ENCODE measurements around the gene PDE6A. TPM values are rescaled to one million over a fixed set of nuclear protein-coding genes. Genes with fewer than 3 reads are reported as not detected.

PDE6A gene
- total RNA-seq, 1 experiment from 2014 or later = 0.50 TPM

GRCh38 chr5:149931992-149932436 lies 12.6 kb downstream of the PDE6A start:
- POLR2A ChIA-PET (ENCODE audit: unreplicated experiment) = interaction anchor here (0.7 kb wide), 1 partner anchor 14 kb away, joined by 6 read pairs; no protein-coding TSS in a partner anchor
- H3K27me3 ChIP-seq (ENCODE audit: insufficient read depth, low read depth) = no peaks in the 10 kb centered on the region
- H3K4me2 ChIP-seq = peak overlapping the region; percentile 88
- H4K20me1 ChIP-seq (ENCODE audit: insufficient read depth) = no peaks in the 10 kb centered on the region
- DNase-seq = no peak
- H3K4me1 ChIP-seq (replicated peaks; ENCODE audit: insufficient read depth) = peaks cover 20% of the 10 kb centered on the region
- H2AFZ ChIP-seq = peak overlapping the region; percentile 90
- H3K27ac ChIP-seq = no peak overlapping the region
- H3K79me2 ChIP-seq (ENCODE audit: low read depth) = no peaks in the 10 kb centered on the region
- intact Hi-C loops (cut with micrococcal nuclease; ENCODE audit: unreplicated experiment) = loop anchor here (2.0 kb wide), 2 partner anchors 59 to 79 kb away; no protein-coding TSS in a partner anchor
- no TSS peak for BruUV-seq (replicated peaks)
- H3F3A ChIP-seq (ENCODE audit: insufficient read depth, low read depth) = peaks cover 6% of the 10 kb centered on the region; the same call in 1 of the 2 replicates
- peak overlapping the region; percentile 57; the same call in 1 of the 2 replicates for H3K4me3 ChIP-seq
- H3K36me3 ChIP-seq (ENCODE audit: low read depth) = no peaks in the 10 kb centered on the region
- no peaks in the 10 kb centered on the region for H3K9me2 ChIP-seq (ENCODE audit: insufficient read depth)
- CTCF ChIA-PET = no interaction called here
- TF ChIP-seq EZH2 (IDR thresholded peaks at IDR 0.05; ENCODE audit: low read depth) = no peak
- TF ChIP-seq CTCF (conservative IDR thresholded peaks at IDR 0.05) = no peak
- H3K9me3 ChIP-seq (ENCODE audit: insufficient read depth, low read depth) = no peaks in the 10 kb centered on the region

- DNase-seq = no peak
- no TSS peak for BruUV-seq (replicated peaks)
- intact Hi-C loops (cut with micrococcal nuclease; ENCODE audit: unreplicated experiment) = no loop called here
These were observed 13.6 kb downstream of the PDE6A start for GRCh38 chr5:149930749-149931574.

More at GRCh38 chr5:149930749-149931574, 13.6 kb downstream of the PDE6A start:
- no peaks in the 10 kb centered on the region for H3K27me3 ChIP-seq (ENCODE audit: insufficient read depth, low read depth)
- H2AFZ ChIP-seq = no peak overlapping the region
- H3K79me2 ChIP-seq (ENCODE audit: low read depth) = no peaks in the 10 kb centered on the region
- no peaks in the 10 kb centered on the region for H3K36me3 ChIP-seq (ENCODE audit: low read depth)
- H3K4me2 ChIP-seq = no peak overlapping the region
- no peaks in the 10 kb centered on the region for H3K9me3 ChIP-seq (ENCODE audit: insufficient read depth, low read depth)
- TF ChIP-seq CTCF (conservative IDR thresholded peaks at IDR 0.05) = no peak
- TF ChIP-seq EZH2 (IDR thresholded peaks at IDR 0.05; ENCODE audit: low read depth) = no peak
- no peaks in the 10 kb centered on the region for H3F3A ChIP-seq (ENCODE audit: insufficient read depth, low read depth)
- no peaks in the 10 kb centered on the region for H3K9me2 ChIP-seq (ENCODE audit: insufficient read depth)
- H3K4me3 ChIP-seq = no peak overlapping the region
- H3K4me1 ChIP-seq (replicated peaks; ENCODE audit: insufficient read depth) = peaks cover 10% of the 10 kb centered on the region
- CTCF ChIA-PET = no interaction called here
- no peak overlapping the region for H3K27ac ChIP-seq
- no peaks in the 10 kb centered on the region for H4K20me1 ChIP-seq (ENCODE audit: insufficient read depth)
- POLR2A ChIA-PET (ENCODE audit: unreplicated experiment) = interaction anchor here (0.6 kb wide), 1 partner anchor 28 kb away, joined by 3 read pairs; no protein-coding TSS in a partner anchor
